Erythroblast (primary cell): ENCODE results near the gene CASQ2.

Experiments used
- GATA1 ChIP-seq: IDR thresholded peaks from 2 replicates; pipeline ENCODE4 v1.6.1; 2011; ENCODE audit warnings: low read depth, mild to moderate bottlenecking, control low read depth, low read length, moderate library complexity
- POLR2A ChIP-seq: IDR thresholded peaks from 2 replicates; pipeline ENCODE4 v1.6.1; 2011; ENCODE audit warnings: mild to moderate bottlenecking, low read length

DNA sequence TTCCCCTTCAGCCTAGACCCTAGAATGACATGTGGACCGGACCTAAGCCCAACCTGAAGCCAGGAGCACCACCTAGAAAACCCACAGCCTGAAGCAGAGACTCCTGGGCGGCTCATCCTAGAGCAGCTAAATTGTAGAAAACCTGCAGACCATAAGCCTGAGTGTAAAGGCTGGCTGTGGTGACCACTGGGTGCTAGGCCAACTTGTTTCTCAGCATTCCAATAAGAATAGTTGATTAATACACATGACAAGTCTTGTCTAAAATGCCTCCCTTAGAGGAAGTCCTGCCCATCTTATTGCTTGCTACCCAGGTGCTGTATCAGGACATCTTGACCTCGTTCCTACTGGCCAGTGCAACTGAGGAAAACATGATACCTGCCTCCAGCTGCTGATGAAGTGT lies 23.3 kb upstream of the CASQ2 start:
- no peak for TF ChIP-seq POLR2A
- TF ChIP-seq GATA1: no peak
